ENCODE data around the gene JCHAIN. TPM values are rescaled to one million over a fixed set of nuclear protein-coding genes. Genes with fewer than 3 reads are reported as not detected.

JCHAIN gene
- total and polyA plus RNA-seq, 9 of the 15 experiments (the other 6 are each of a cell fraction or from before 2014, with no cell fraction given) = 0.04 to 0.68 (median 0.26) TPM; not detected in 5

- TF ChIP-seq, protein P1, sequence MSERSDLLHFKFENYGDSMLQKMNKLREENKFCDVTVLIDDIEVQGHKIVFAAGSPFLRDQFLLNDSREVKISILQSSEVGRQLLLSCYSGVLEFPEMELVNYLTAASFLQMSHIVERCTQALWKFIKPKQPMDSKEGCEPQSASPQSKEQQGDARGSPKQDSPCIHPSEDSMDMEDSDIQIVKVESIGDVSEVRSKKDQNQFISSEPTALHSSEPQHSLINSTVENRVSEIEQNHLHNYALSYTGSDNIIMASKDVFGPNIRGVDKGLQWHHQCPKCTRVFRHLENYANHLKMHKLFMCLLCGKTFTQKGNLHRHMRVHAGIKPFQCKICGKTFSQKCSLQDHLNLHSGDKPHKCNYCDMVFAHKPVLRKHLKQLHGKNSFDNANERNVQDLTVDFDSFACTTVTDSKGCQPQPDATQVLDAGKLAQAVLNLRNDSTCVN (CRISPR knock-in tag; IDR thresholded peaks at IDR 0.05) = no peak
- peak; percentile 95 for TF ChIP-seq POLR2A (conservative IDR thresholded peaks at IDR 0.05)
- TF ChIP-seq, protein P2, sequence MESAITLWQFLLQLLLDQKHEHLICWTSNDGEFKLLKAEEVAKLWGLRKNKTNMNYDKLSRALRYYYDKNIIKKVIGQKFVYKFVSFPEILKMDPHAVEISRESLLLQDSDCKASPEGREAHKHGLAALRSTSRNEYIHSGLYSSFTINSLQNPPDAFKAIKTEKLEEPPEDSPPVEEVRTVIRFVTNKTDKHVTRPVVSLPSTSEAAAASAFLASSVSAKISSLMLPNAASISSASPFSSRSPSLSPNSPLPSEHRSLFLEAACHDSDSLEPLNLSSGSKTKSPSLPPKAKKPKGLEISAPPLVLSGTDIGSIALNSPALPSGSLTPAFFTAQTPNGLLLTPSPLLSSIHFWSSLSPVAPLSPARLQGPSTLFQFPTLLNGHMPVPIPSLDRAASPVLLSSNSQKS (CRISPR knock-in tag; IDR thresholded peaks at IDR 0.05) = no peak
- TF ChIP-seq EP400 (IDR thresholded peaks at IDR 0.05) = peak; percentile 96
- no peak for TF ChIP-seq RBM34 (IDR thresholded peaks at IDR 0.05; ENCODE audit: borderline replicate concordance, insufficient read depth, low read length)
- peak; percentile 91 for TF ChIP-seq RBFOX2 (IDR thresholded peaks at IDR 0.05; ENCODE audit: low read depth, low read length)
- peak; percentile 45; the same call in 1 of the 2 replicates for TF ChIP-seq TAL1 (IDR thresholded peaks at IDR 0.05)
- TF ChIP-seq RFX5 (IDR thresholded peaks at IDR 0.05; ENCODE audit: low read depth, low read length) = no peak
- TF ChIP-seq NRF1 (conservative IDR thresholded peaks at IDR 0.05 in 1 of 2, IDR thresholded peaks at IDR 0.05 in 1 of 2) = peak; percentile 46 to 62
- TF ChIP-seq NBN (IDR thresholded peaks at IDR 0.05; ENCODE audit: low read depth) = peak; percentile 97
- TF ChIP-seq TCFL5 (CRISPR knock-in tag; conservative IDR thresholded peaks at IDR 0.05) = no peak
- TF ChIP-seq, protein P3, sequence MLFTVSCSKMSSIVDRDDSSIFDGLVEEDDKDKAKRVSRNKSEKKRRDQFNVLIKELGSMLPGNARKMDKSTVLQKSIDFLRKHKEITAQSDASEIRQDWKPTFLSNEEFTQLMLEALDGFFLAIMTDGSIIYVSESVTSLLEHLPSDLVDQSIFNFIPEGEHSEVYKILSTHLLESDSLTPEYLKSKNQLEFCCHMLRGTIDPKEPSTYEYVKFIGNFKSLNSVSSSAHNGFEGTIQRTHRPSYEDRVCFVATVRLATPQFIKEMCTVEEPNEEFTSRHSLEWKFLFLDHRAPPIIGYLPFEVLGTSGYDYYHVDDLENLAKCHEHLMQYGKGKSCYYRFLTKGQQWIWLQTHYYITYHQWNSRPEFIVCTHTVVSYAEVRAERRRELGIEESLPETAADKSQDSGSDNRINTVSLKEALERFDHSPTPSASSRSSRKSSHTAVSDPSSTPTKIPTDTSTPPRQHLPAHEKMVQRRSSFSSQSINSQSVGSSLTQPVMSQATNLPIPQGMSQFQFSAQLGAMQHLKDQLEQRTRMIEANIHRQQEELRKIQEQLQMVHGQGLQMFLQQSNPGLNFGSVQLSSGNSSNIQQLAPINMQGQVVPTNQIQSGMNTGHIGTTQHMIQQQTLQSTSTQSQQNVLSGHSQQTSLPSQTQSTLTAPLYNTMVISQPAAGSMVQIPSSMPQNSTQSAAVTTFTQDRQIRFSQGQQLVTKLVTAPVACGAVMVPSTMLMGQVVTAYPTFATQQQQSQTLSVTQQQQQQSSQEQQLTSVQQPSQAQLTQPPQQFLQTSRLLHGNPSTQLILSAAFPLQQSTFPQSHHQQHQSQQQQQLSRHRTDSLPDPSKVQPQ (CRISPR knock-in tag; IDR thresholded peaks at IDR 0.05; ENCODE audit: borderline replicate concordance) = no peak
- TF ChIP-seq MED1 (CRISPR knock-in tag; IDR thresholded peaks at IDR 0.05; ENCODE audit: borderline replicate concordance) = no peak
- no peak for TF ChIP-seq ERF (CRISPR knock-in tag; IDR thresholded peaks at IDR 0.05)
- TF ChIP-seq MAFF (IDR thresholded peaks at IDR 0.05; ENCODE audit: low read length) = 0 out of 2 replicates have a peak, but pooled peaks have one; percentile 1
- TF ChIP-seq TEAD2 (tag; IDR thresholded peaks at IDR 0.05) = no peak
- TF ChIP-seq TSC22D4 (tag; IDR thresholded peaks at IDR 0.05) = no peak
- TF ChIP-seq SREBF2 (CRISPR knock-in tag; IDR thresholded peaks at IDR 0.05) = no peak
- TF ChIP-seq RBBP5 (IDR thresholded peaks at IDR 0.05; ENCODE audit: borderline replicate concordance, insufficient read depth, low read length, poor library complexity, severe bottlenecking) = peak; percentile 82
- TF ChIP-seq IRF2 (CRISPR knock-in tag; IDR thresholded peaks at IDR 0.05) = no peak
- TF ChIP-seq THRB (CRISPR knock-in tag; conservative IDR thresholded peaks at IDR 0.05) = no peak
- TF ChIP-seq ZNF217 (CRISPR knock-in tag; IDR thresholded peaks at IDR 0.05) = no peak
Observed at GRCh38 chr4:70687821-70688794, 21.8 kb upstream of the JCHAIN start, which contains the start of gene UTP3 (continued).
